ENCODE measurements around the gene PIK3R1.
A peak's percentile ranks its signal among the peaks of the same experiment; 100 is the strongest.

Gene PIK3R1

DNA sequence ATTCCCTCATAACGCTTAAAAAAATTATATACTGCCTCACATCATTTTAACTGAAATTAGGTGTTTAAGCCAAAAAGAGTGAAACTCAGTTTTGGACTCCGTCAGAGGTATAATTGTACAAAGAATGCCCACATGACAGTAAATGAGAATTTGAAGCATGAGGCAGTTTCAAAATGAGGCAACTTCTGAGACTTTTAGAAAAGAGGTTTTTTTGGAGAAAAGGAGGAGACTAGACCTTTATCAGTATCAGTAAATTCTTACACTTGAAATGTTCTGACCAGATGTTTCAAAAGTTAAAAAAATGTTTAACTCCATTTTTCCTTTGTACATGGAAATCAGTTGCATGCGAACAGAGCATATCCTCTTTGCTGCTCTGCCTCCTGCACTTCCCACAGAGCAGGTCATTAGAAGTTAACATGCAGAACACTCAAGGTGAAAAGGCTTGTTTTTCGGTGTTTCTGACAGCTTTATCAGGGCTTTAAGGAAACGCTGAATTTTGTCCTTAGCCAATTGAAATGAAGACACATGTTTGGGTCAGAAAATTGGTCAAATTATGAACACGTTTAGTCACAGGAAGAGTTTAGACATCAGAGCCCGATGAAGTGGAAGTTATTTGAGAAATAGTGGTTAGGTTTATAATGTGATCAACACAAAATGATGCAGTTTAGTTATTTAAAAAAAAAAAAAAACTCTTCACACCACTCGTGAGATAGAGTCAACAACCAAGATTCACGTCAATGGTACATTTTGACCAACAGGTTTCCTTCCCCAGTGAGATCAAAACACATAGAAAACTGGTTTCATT is 59.5 kb downstream of the PIK3R1 start:
- Mint-ChIP-seq H3K36me3 (peaks cover 48% of the 10 kb centered on the region), H3K9me3 (no peaks in the 10 kb centered on the region), H3K4me3 (peak overlapping the region; percentile 29), H3K27ac (peak overlapping the region; percentile 90), H3K27me3 (no peaks in the 10 kb centered on the region), H3K4me1 (peaks cover 28% of the 10 kb centered on the region)
- ATAC-seq: no peak

DNA sequence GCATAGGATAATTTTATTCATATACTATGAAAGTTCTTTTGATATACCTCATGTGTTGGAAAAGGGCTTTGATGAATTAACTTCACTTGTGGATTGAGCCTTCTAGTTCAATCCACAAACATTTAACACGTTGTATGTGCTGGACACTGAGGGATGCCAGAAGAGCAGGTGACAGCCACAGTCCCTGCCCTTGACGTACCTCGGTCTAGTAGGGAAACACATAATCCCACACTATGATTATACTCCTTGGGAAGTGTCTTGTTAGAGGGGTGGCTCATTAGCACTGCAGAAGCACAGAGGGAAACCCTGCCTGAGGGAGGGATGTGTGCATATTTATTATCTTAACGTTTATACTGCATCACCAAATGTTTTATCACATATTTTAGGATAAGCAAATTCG is 61.2 kb downstream of the PIK3R1 start:
- Mint-ChIP-seq H3K27me3 (no peaks in the 10 kb centered on the region), H3K36me3 (peaks cover 52% of the 10 kb centered on the region), H3K27ac (no peak overlapping the region)

GRCh38 chr5:68277431-68277830 is 61.9 kb downstream of the PIK3R1 start:
- peaks cover 14% of the 10 kb centered on the region for H3K4me1 Mint-ChIP-seq
- H3K27ac Mint-ChIP-seq: peak overlapping the region; percentile 54

More for the DNA sequence above, 61.2 kb downstream of the PIK3R1 start:
- H3K9me3 Mint-ChIP-seq: no peaks in the 10 kb centered on the region
- peaks cover 16% of the 10 kb centered on the region for H3K4me1 Mint-ChIP-seq
- no peak for ATAC-seq
- H3K4me3 Mint-ChIP-seq: no peak overlapping the region

DNA sequence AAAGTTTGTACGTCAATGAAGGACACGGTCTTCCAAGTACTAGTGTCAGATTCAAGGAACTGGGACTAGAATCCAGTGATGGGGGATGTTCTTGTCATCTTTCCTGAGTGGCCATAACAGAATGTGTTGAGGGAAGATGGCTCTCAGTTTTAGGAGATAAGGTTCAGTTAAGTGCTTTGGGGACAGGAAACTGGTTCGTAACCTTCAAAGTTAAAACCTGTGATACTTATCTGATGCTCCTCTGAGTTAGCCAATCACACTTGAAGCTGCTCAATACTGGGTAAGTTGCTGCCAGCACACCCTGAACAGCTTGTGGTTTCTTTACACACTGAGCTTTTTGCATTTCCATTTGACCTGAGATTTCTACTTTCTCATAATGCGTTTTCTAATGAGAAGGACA is 64.4 kb downstream of the PIK3R1 start:
- H3K27ac Mint-ChIP-seq: no peak overlapping the region
- H3K4me3 Mint-ChIP-seq: no peak overlapping the region
- H3K27me3 Mint-ChIP-seq: no peaks in the 10 kb centered on the region
- H3K4me1 Mint-ChIP-seq: peaks cover 5% of the 10 kb centered on the region
- H3K9me3 Mint-ChIP-seq: no peaks in the 10 kb centered on the region
- ATAC-seq: no peak
- peaks cover 53% of the 10 kb centered on the region for H3K36me3 Mint-ChIP-seq

More at GRCh38 chr5:68277431-68277830, 61.9 kb downstream of the PIK3R1 start:
- H3K4me3 Mint-ChIP-seq: no peak overlapping the region
- H3K9me3 Mint-ChIP-seq: no peaks in the 10 kb centered on the region
- no peaks in the 10 kb centered on the region for H3K27me3 Mint-ChIP-seq
- H3K36me3 Mint-ChIP-seq: peaks cover 58% of the 10 kb centered on the region
- no peak for ATAC-seq

GRCh38 chr5:68282001-68282400 is 66.4 kb downstream of the PIK3R1 start:
- Mint-ChIP-seq H3K36me3 (peaks cover 37% of the 10 kb centered on the region), H3K27ac (no peak overlapping the region), H3K9me3 (no peaks in the 10 kb centered on the region), H3K4me3 (no peak overlapping the region), H3K27me3 (no peaks in the 10 kb centered on the region), H3K4me1 (peaks cover 20% of the 10 kb centered on the region)
- ATAC-seq: no peak

DNA sequence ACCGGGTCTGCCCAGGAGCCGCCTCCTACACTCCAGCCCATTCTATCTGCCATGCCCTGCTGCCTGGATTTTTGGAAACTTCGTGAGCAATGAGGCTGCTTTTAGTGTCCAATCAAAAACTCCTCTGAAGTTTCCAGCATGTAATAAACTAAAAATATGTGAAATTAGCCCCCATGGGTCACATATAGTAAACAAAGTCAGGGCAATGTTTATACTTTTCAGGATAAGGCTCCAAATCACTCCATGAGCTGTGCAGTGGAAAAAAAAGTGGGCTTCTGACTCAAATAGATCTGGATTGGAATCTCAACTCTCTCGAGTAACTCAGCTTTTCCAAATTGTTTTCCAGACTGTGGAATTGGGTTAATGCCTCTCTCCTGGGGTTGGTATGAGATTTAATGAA is 68.2 kb downstream of the PIK3R1 start:
- H3K9me3 Mint-ChIP-seq: no peaks in the 10 kb centered on the region
- peaks cover 38% of the 10 kb centered on the region for H3K4me1 Mint-ChIP-seq
- no peaks in the 10 kb centered on the region for H3K27me3 Mint-ChIP-seq
- peaks cover 25% of the 10 kb centered on the region for H3K36me3 Mint-ChIP-seq
- no peak overlapping the region for H3K4me3 Mint-ChIP-seq
- ATAC-seq: no peak
- H3K27ac Mint-ChIP-seq: no peak overlapping the region

DNA sequence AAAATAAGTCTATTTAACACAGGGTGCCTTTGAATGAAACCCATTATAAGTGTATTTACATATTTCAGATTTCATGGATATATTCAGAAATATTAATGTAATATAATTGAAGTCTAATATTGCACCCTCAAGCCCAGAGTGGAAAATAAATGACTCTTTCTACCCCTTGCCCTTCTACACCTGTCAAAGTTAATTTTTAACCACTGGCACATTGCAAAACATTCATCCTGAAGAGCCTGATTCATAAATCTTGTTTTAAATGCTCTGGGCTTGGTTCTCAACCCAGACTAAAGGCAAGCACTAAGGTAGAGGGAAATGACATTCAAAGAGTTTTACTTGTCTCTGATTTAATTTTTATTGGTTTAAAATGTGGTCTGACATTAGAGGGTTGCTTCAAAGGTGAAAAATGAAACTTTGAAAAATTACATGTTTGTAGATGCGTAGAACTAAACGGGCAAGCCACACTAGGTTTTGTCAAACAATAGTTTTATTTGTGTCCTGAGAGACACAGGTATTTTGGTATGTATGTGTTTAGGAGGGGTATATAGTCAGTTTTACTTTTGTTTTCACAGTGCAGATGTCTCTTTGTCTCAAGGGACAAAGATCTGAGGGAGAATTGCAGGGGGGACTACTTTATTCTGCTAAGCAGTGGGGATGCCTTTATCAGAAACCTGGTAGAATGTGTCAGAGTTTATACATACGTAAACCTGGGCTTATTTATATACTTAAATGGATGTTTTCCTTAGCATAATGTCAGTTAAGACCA is 69.7 kb downstream of the PIK3R1 start:
- H3K27me3 Mint-ChIP-seq: no peaks in the 10 kb centered on the region
- H3K27ac Mint-ChIP-seq: peak overlapping the region; percentile 53
- H3K4me1 Mint-ChIP-seq: peaks cover 40% of the 10 kb centered on the region
- peaks cover 16% of the 10 kb centered on the region for H3K36me3 Mint-ChIP-seq
- ATAC-seq: no peak
- no peak overlapping the region for H3K4me3 Mint-ChIP-seq
- no peaks in the 10 kb centered on the region for H3K9me3 Mint-ChIP-seq

GRCh38 chr5:68285851-68286611 is 70.5 kb downstream of the PIK3R1 start:
- H3K27ac Mint-ChIP-seq: peak overlapping the region; percentile 53
- H3K27me3 Mint-ChIP-seq: no peaks in the 10 kb centered on the region
- no peaks in the 10 kb centered on the region for H3K9me3 Mint-ChIP-seq
- H3K4me1 Mint-ChIP-seq: peaks cover 40% of the 10 kb centered on the region
- ATAC-seq: no peak
- peaks cover 16% of the 10 kb centered on the region for H3K36me3 Mint-ChIP-seq
- no peak overlapping the region for H3K4me3 Mint-ChIP-seq

- H3K27me3 Mint-ChIP-seq: no peaks in the 10 kb centered on the region
- no peak overlapping the region for H3K27ac Mint-ChIP-seq
- no peak for ATAC-seq
- peaks cover 15% of the 10 kb centered on the region for H3K36me3 Mint-ChIP-seq
- peaks cover 40% of the 10 kb centered on the region for H3K4me1 Mint-ChIP-seq
- H3K9me3 Mint-ChIP-seq: no peaks in the 10 kb centered on the region
- no peak overlapping the region for H3K4me3 Mint-ChIP-seq
Observed at GRCh38 chr5:68286612-68286912, 71.0 kb downstream of the PIK3R1 start.

DNA sequence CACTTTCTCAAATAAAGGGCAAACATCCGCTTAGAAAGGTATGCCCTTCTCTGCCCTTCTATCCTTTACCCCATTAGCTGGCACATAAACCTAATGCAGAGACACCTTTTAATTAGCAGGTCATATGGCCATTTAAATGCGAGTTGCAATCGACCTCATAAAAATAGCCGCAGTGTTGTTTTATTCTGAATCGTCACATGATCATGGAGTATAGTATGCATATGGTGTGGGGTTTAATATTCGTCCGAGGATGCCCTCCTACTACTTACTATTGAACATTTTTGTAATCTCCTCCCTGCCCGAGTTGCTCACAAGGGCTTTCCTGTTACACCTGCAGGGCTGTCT is 72.0 kb downstream of the PIK3R1 start:
- Mint-ChIP-seq H3K4me1 (peaks cover 40% of the 10 kb centered on the region), H3K4me3 (peak overlapping the region; percentile 81), H3K36me3 (peaks cover 13% of the 10 kb centered on the region), H3K9me3 (no peaks in the 10 kb centered on the region), H3K27ac (peak overlapping the region; percentile 58), H3K27me3 (no peaks in the 10 kb centered on the region)
- ATAC-seq: no peak

- Mint-ChIP-seq H3K9me3 (no peaks in the 10 kb centered on the region), H3K4me3 (peak overlapping the region; percentile 81), H3K27ac (peak overlapping the region; percentile 58), H3K36me3 (peaks cover 10% of the 10 kb centered on the region), H3K4me1 (peaks cover 40% of the 10 kb centered on the region), H3K27me3 (no peaks in the 10 kb centered on the region)
- peak; percentile 86 for ATAC-seq
Observed at GRCh38 chr5:68287976-68288706, 72.6 kb downstream of the PIK3R1 start.

GRCh38 chr5:68288707-68289134 is 73.2 kb downstream of the PIK3R1 start:
- Mint-ChIP-seq H3K9me3 (no peaks in the 10 kb centered on the region), H3K36me3 (peaks cover 10% of the 10 kb centered on the region)

GRCh38 chr5:68289498-68289897 is 73.9 kb downstream of the PIK3R1 start:
- no peak for ATAC-seq
- peaks cover 18% of the 10 kb centered on the region for H3K36me3 Mint-ChIP-seq

More at GRCh38 chr5:68288707-68289134, 73.2 kb downstream of the PIK3R1 start:
- Mint-ChIP-seq H3K4me1 (peaks cover 40% of the 10 kb centered on the region), H3K27me3 (no peaks in the 10 kb centered on the region), H3K4me3 (peak overlapping the region; percentile 81), H3K27ac (peak overlapping the region; percentile 58)
- peak; percentile 40 for ATAC-seq

DNA sequence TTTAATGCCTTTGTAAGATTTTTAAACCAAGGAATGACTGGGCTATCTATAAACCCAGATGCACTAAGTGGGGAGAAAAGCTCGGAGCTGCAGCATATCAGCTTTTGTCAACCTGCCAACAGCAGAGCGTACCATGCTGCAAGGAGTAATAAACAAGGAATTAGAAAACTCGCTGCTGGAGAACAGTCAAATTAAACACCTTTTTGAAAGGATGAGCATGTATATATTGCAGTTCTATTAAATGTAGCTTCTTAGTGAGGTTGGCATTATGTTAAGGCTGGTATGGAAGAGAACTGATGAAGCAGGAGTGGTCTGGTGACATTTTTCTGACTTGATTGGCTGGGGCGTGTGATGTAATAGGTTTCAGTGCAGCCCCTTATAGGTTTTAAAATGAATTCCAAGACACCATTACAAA is 74.7 kb downstream of the PIK3R1 start:
- ATAC-seq: no peak
- Mint-ChIP-seq H3K27ac (no peak overlapping the region), H3K4me1 (peaks cover 37% of the 10 kb centered on the region), H3K4me3 (no peak overlapping the region), H3K9me3 (no peaks in the 10 kb centered on the region), H3K27me3 (no peaks in the 10 kb centered on the region), H3K36me3 (peaks cover 25% of the 10 kb centered on the region)

More at GRCh38 chr5:68289498-68289897, 73.9 kb downstream of the PIK3R1 start:
- H3K4me1 Mint-ChIP-seq: peaks cover 40% of the 10 kb centered on the region
- no peaks in the 10 kb centered on the region for H3K9me3 Mint-ChIP-seq
- H3K27me3 Mint-ChIP-seq: no peaks in the 10 kb centered on the region
- no peak overlapping the region for H3K27ac Mint-ChIP-seq
- H3K4me3 Mint-ChIP-seq: no peak overlapping the region

DNA sequence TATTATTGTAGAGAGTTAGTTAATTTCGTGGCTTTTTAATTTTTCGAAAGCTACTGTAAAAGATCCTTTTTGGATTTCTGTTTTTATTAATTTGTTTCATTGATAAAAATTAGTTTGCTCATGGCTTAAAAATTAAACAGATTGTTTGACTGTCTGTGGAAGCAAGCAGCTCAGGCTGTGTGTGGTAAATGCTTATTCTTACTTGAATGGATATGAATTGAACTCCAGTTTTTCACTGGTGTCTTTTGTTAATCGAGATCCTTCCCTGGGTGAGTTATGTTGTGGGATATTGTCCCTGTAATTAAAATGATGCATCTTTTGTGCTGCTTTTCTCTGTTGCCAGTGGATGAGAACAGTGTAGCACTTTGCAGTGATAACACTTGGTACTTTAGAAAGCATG is 75.3 kb downstream of the PIK3R1 start:
- no peak for ATAC-seq
- Mint-ChIP-seq H3K4me1 (peaks cover 31% of the 10 kb centered on the region), H3K4me3 (no peak overlapping the region), H3K36me3 (peaks cover 31% of the 10 kb centered on the region), H3K9me3 (no peaks in the 10 kb centered on the region), H3K27me3 (no peaks in the 10 kb centered on the region), H3K27ac (no peak overlapping the region)
